Anterior cingulate cortex (tissue), 58 donors: ENCODE measurements around the gene IL23A.

ENCODE experiments used
- DNase-seq, 58 donors: peaks; one replicate each; lab custom pipeline; 2025; lab: John Stamatoyannopoulos, UW

Gene IL23A

GRCh38 chr12:56359851-56360767 lies 21.4 kb downstream of the IL23A start, which contains the start of gene STAT2:
TSS of gene STAT2 (minus strand) at chr12:56360107. CDS start at chr12:56356571, 3,536 bp downstream.
- DNase-seq, result peak; percentile 84 to 100 (median 99)

- no peak for DNase-seq
These were observed 22.9 kb downstream of the IL23A start for GRCh38 chr12:56361487-56362129.

- no peak for DNase-seq
These were observed 23.7 kb downstream of the IL23A start, which contains the start of gene APOF for GRCh38 chr12:56362130-56363059. TSS of gene APOF (minus strand) at chr12:56362857. CDS start at chr12:56362745, 112 bp downstream.

GRCh38 chr12:56366948-56367347 lies 28.3 kb downstream of the IL23A start:
- DNase-seq, result no peak

- DNase-seq, result no peak
These were observed 34.8 kb downstream of the IL23A start for GRCh38 chr12:56373515-56373914.

GRCh38 chr12:56374726-56375597 lies 36.3 kb downstream of the IL23A start:
- no peak for DNase-seq

- DNase-seq, result no peak
These were observed 37.1 kb downstream of the IL23A start for GRCh38 chr12:56375598-56376434.

GRCh38 chr12:56377310-56377988 lies 38.8 kb downstream of the IL23A start:
- no peak for DNase-seq

GRCh38 chr12:56377989-56378316 lies 39.3 kb downstream of the IL23A start:
- no peak for DNase-seq

GRCh38 chr12:56382611-56383010 lies 43.9 kb downstream of the IL23A start:
- DNase-seq, result no peak

- no peak for DNase-seq
These were observed 47.2 kb downstream of the IL23A start for GRCh38 chr12:56385873-56386272.

- no peak for DNase-seq
These were observed 48.6 kb downstream of the IL23A start for GRCh38 chr12:56387152-56387736.

- no peak for DNase-seq
These were observed 50.7 kb downstream of the IL23A start for GRCh38 chr12:56389412-56389811.
